HEK293T (cell line): ENCODE results near the gene SLC12A7.
A peak's percentile ranks its signal among the peaks of the same experiment; 100 is the strongest.

ENCODE experiments used
- CTCF ChIA-PET: fragments of 350-600 bp; formaldehyde crosslinking; extraction: SDS; loops from one replicate; lab custom pipeline; 2021; ENCODE audit warnings: antibody characterized with exemption, inconsistent platforms; lab: Yijun Ruan, JAX
- POLR2A ChIA-PET: fragments of 350-600 bp; formaldehyde crosslinking; extraction: SDS; loops from one replicate; lab custom pipeline; 2020; ENCODE audit warnings: antibody characterized with exemption, inconsistent platforms; lab: Yijun Ruan, JAX
- DNase-seq: peaks from one replicate; pipeline ENCODE4 v3.0.0; 2012; ENCODE audit warnings: mixed read lengths; ENCODE audit errors: extremely low spot score
- ARNT ChIP-seq: fragments of 450-650 bp; IDR thresholded peaks from 2 replicates; pipeline ENCODE4 v1.6.1; 2017; ENCODE audit warnings: mild to moderate bottlenecking
- BHLHE40 ChIP-seq: fragments of 450-650 bp; IDR thresholded peaks from 2 replicates; pipeline ENCODE4 v1.6.1; 2016; ENCODE audit warnings: mild to moderate bottlenecking, moderate library complexity, borderline replicate concordance
- CTBP1 ChIP-seq: fragments of 450-650 bp; IDR thresholded peaks from 2 replicates; pipeline ENCODE4 v1.6.1; 2016; ENCODE audit warnings: borderline replicate concordance
- ELF4 ChIP-seq: fragments of 450-650 bp; IDR thresholded peaks from 2 replicates; pipeline ENCODE4 v1.6.1; 2017; ENCODE audit warnings: antibody characterized with exemption
- FOXA1 ChIP-seq: fragments of 450-650 bp; IDR thresholded peaks from 2 replicates; pipeline ENCODE4 v1.6.1; 2016; ENCODE audit warnings: mild to moderate bottlenecking
- FOXK2 ChIP-seq: fragments of 450-650 bp; IDR thresholded peaks from 2 replicates; pipeline ENCODE4 v1.6.1; 2016; ENCODE audit warnings: mild to moderate bottlenecking
- FOXM1 ChIP-seq: fragments of 450-650 bp; IDR thresholded peaks from 2 replicates; pipeline ENCODE4 v1.6.1; 2017; ENCODE audit warnings: mild to moderate bottlenecking, borderline replicate concordance
- HDGF ChIP-seq: fragments of 450-650 bp; IDR thresholded peaks from 2 replicates; pipeline ENCODE4 v1.6.1; 2017; ENCODE audit warnings: antibody characterized with exemption, borderline replicate concordance
- L3MBTL2 ChIP-seq: fragments of 450-650 bp; conservative IDR thresholded peaks from 2 replicates; pipeline ENCODE4 v1.6.1; 2016; ENCODE audit warnings: mild to moderate bottlenecking
- LEF1 ChIP-seq: fragments of 450-650 bp; IDR thresholded peaks from 2 replicates; pipeline ENCODE4 v1.6.1; 2017; ENCODE audit warnings: mild to moderate bottlenecking, borderline replicate concordance
- NFRKB ChIP-seq: fragments of 450-650 bp; IDR thresholded peaks from 2 replicates; pipeline ENCODE4 v1.6.1; 2016; ENCODE audit warnings: mild to moderate bottlenecking, moderate library complexity
- PKNOX1 ChIP-seq: fragments of 450-650 bp; IDR thresholded peaks from 2 replicates; pipeline ENCODE4 v1.6.1; 2016
- SP1 ChIP-seq: fragments of 450-650 bp; IDR thresholded peaks from 2 replicates; pipeline ENCODE4 v1.6.1; 2017
- SUZ12 ChIP-seq: fragments of 450-650 bp; IDR thresholded peaks from 2 replicates; pipeline ENCODE4 v1.6.1; 2016; ENCODE audit warnings: mild to moderate bottlenecking
- TARDBP ChIP-seq: fragments of 450-650 bp; IDR thresholded peaks from 2 replicates; pipeline ENCODE4 v1.6.1; 2016
- ZNF384 ChIP-seq: fragments of 450-650 bp; IDR thresholded peaks from 2 replicates; pipeline ENCODE4 v1.6.1; 2016

Gene SLC12A7

DNA sequence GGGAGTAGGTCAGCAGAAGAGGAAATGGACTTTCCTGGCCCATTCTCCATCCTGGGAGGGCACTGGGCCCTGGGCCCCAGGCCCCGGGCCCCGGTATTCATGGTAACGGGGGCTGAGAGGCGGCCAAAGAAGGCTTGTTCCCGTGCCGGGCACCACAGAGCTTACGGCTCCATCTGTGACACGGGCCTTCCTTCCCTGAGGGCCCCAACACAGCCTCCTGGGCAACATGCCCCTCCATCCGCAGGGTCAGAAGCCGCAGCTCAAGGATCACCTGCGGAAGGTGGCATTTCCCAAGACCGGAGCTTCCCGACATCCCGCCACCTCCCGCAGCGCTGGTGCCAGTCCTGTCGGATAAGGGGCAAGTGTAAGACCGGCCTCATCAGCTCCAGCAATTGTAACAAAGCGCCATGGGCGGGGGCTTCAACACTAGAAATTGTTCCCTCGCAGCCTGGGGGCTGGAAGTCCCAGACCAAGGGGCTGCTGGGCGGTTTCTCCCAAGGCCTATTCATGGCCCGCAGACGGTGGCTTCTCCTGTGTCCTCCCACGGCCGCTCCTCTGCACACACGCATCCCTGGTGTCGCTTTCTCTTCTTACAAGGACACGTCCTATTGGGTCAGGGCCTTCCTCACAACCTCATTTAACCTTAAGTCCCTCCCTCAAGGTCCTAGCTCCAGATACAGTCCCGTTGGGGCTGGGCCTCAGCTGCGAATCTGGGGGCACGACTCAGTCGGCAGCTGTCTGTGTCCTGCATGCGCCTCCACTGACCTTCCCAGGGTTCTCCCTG lies 31.2 kb upstream of the SLC12A7 start:
- DNase-seq, result no peak
- ChIA-PET CTCF (no interaction called here), POLR2A (no interaction called here)
- TF ChIP-seq BHLHE40 (no peak), SUZ12 (no peak), PKNOX1 (no peak), TARDBP (no peak), ZNF384 (no peak), L3MBTL2 (no peak), ARNT (no peak), FOXA1 (no peak), LEF1 (no peak), ELF4 (no peak), FOXK2 (no peak), NFRKB (no peak), CTBP1 (no peak), HDGF (no peak), SP1 (no peak), FOXM1 (no peak)

DNA sequence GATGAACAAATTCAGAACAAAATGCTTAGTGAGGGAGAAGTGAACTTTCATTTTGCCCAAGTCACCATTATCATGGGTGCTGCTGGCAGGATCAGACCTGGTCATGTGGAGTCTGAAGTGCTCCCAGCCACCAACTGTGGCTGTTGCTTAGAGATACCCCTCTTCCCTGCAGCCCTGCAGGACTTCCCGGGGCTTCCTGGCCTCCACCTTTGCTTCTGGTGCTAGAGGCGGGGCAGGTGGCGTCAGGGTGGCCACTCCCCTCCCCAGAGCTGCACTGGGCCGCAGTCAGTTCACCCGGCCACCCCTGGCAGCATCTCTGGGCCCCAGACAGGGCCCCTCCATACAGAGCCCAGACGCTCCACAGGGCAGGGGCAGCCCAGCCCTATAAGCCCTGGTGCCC lies 30.0 kb upstream of the SLC12A7 start:
- ChIA-PET POLR2A (no interaction called here), CTCF (interaction anchor here (2.0 to 2.7 kb wide), 2 partner anchors 24 to 131 kb away, joined by 6 to 8 read pairs; no protein-coding TSS in a partner anchor)
- no peak for DNase-seq
- TF ChIP-seq CTBP1 (no peak), HDGF (no peak), BHLHE40 (no peak), ARNT (no peak)

GRCh38 chr5:1140818-1141189 lies 28.9 kb upstream of the SLC12A7 start:
- CTCF ChIA-PET, result interaction anchor here (0.7 to 2.7 kb wide), 7 partner anchors 9 to 217 kb away, joined by 3 to 12 read pairs (median 6); no protein-coding TSS in a partner anchor
- no peak for TF ChIP-seq ELF4
- no peak for TF ChIP-seq ZNF384
- POLR2A ChIA-PET, result no interaction called here
- DNase-seq, result no peak

DNA sequence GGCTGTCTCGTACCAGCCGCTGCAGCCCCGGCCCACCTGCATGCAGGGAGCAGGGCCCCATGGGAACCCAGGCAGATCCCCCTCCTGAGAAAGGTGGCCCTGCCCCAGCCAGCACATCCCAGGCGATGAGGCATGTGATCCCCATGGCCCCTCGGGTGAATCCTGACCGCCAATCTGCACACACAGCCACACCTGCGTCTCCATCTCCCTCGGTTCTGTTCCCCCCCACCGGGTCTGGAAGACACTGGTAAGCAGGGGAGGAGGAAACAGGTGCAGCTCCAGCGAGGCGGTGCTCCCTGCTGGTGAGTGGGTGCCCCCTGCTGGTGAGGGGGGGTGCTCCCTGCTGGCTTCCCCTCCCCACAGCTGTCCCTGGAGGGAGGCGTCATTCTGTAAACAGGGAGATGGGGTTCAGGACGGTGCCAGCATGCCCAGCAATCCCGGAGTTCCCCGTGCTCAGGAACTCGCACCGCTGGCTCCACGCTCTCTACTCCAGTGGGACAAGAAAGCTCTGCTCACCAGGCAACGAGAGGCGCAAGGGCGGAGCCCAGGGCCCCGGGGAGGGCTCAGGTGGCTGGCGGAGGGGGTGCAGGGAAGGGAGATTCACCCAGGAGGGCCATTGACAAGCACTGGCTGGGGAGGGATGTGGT lies 28.4 kb upstream of the SLC12A7 start:
- TF ChIP-seq PKNOX1 (no peak), ELF4 (no peak), ZNF384 (no peak), LEF1 (no peak), NFRKB (no peak), BHLHE40 (no peak), FOXM1 (no peak), CTBP1 (no peak), HDGF (no peak), ARNT (no peak), FOXA1 (no peak), L3MBTL2 (no peak), TARDBP (no peak), SUZ12 (no peak), FOXK2 (no peak), SP1 (no peak)

GRCh38 chr5:1139331-1140170 lies 27.7 kb upstream of the SLC12A7 start:
- POLR2A ChIA-PET, result no interaction called here
- CTCF ChIA-PET, result interaction anchor here (0.6 to 2.7 kb wide), 5 partner anchors 8 to 216 kb away, joined by 3 to 12 read pairs (median 8); no protein-coding TSS in a partner anchor
- DNase-seq, result no peak
- TF ChIP-seq NFRKB, result no peak
- TF ChIP-seq ARNT, result no peak
- no peak for TF ChIP-seq SUZ12
- TF ChIP-seq BHLHE40, result no peak
- TF ChIP-seq TARDBP, result no peak

More for the DNA sequence above, 28.4 kb upstream of the SLC12A7 start:
- ChIA-PET CTCF (interaction anchor here (0.6 to 2.7 kb wide), 8 partner anchors 9 to 217 kb away, joined by 3 to 12 read pairs (median 5); no protein-coding TSS in a partner anchor), POLR2A (no interaction called here)
- peak; percentile 56 for DNase-seq
